Smooth muscle cell (in vitro differentiated cells): Measurements from ENCODE around the gene NPAS4. TPM values are rescaled to one million over a fixed set of nuclear protein-coding genes. Genes with fewer than 3 reads are reported as not detected.
"Not testable (repeated sequence)": the region's sequence is repeated elsewhere in the genome, so short reads cannot be mapped to it uniquely, and the experiment has no call there.

ENCODE experiments used
- DNase-seq: peaks from one replicate; lab custom pipeline; 2025; ENCODE audit not compliant: unreplicated experiment; lab: John Stamatoyannopoulos, UW
- H2AFZ ChIP-seq: fragments of 200-600 bp; sonication (generic); 2 replicates; pipeline ENCODE4 v1.6.0; 2016; ENCODE audit warnings: antibody characterized with exemption, low read depth, mild to moderate bottlenecking
- H3F3A ChIP-seq: fragments of 200-600 bp; sonication (generic); 2 replicates; pipeline ENCODE4 v1.6.0; 2017; ENCODE audit warnings: antibody characterized with exemption, low read depth
- H3K27ac ChIP-seq: fragments of 200-600 bp; sonication (generic); 2 replicates; pipeline ENCODE4 v1.5.1; 2016; ENCODE audit warnings: low read depth, mild to moderate bottlenecking
- H3K27me3 ChIP-seq: fragments of 200-600 bp; sonication (generic); 2 replicates; pipeline ENCODE4 v1.6.1; 2016; ENCODE audit warnings: low read depth, mild to moderate bottlenecking
- H3K36me3 ChIP-seq: fragments of 200-600 bp; sonication (generic); 2 replicates; pipeline ENCODE4 v1.5.1; 2016; ENCODE audit warnings: low read depth
- H3K4me1 ChIP-seq: fragments of 200-600 bp; sonication (generic); 2 replicates; pipeline ENCODE4 v1.5.1; 2016; ENCODE audit warnings: low read depth
- H3K4me2 ChIP-seq: fragments of 200-600 bp; sonication (generic); 2 replicates; pipeline ENCODE4 v1.6.0; 2016; ENCODE audit warnings: mild to moderate bottlenecking
- H3K4me3 ChIP-seq: fragments of 200-600 bp; sonication (generic); 2 replicates; pipeline ENCODE4 v1.5.1; 2016; ENCODE audit warnings: mild to moderate bottlenecking
- H3K79me2 ChIP-seq: fragments of 200-600 bp; sonication (generic); 2 replicates; pipeline ENCODE4 v1.6.0; 2016; ENCODE audit warnings: low read depth, mild to moderate bottlenecking
- H3K9ac ChIP-seq: fragments of 200-600 bp; sonication (generic); 2 replicates; pipeline ENCODE4 v1.6.0; 2016; ENCODE audit warnings: low read depth
- H3K9me3 ChIP-seq: fragments of 200-600 bp; sonication (generic); replicated peaks from 2 replicates; pipeline ENCODE4 v1.5.1; 2016; ENCODE audit warnings: low read depth
- H4K20me1 ChIP-seq: fragments of 200-600 bp; sonication (generic); 2 replicates; pipeline ENCODE4 v1.6.0; 2016; ENCODE audit warnings: low read depth
- WGBS: methylation state at CpG from one replicate; pipeline ENCODE4 v1.1.7; 2016; ENCODE audit warnings: low lambda C conversion rate; 5-methylcytosine and 5-hydroxymethylcytosine counted together
- polyA plus RNA-seq: library from polyadenylated mRNA; unstranded; fragments of >200 nt; fragmentation: Nextera tagmentation; extraction: Ambion mirVana; gene quantifications from 2 replicates; pipeline ENCODE4 v1.2.1, GENCODE V29; 2016
- total RNA-seq: library from RNA; depleted of rRNA; stranded (reverse); fragments of >200 nt; gene quantifications from 2 replicates; pipeline ENCODE4 v1.2.3, GENCODE V29; 2014
- TF ChIP-seq, protein P1 (sequence below): fragments of 200-600 bp; sonication (generic); IDR thresholded peaks from 2 replicates; pipeline ENCODE4 v1.5.1; 2017; ENCODE audit warnings: borderline replicate concordance, mild to moderate bottlenecking, antibody characterized with exemption; ENCODE audit not compliant: insufficient read depth, poor library complexity, severe bottlenecking

NPAS4 gene
- total and polyA plus RNA-seq, 2 experiments from 2014 or later, result 0.58 to 1.1 TPM

DNA sequence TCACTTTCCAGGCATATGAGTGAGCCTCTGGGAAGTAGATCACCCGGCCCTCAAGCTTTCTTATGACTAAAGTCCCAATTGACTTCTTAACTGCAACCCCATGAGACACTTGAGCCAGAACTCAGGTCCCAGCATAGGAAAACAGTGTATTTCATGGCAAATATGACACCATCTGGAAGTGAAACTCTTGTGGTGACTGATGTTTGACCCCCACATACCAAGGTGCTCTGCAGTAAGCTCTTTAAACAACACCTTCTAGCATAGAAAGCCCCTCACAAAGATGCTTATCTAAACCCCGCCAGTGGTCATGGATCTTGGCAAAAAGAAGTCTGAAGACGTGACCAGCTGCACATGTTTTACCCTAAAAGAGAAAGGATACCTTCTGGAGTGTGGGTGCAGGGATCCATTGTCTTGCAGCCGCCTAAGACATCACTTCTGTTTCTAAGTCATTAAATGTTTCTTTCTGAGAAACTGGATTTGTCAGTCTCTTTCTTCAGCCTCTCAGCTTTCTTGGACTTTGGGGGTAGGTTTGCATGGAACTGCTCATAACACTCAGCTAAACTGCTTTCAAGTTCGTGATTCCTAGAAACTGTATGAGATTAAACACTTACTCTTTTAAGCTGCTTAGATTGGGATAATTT is 38.4 kb downstream of the NPAS4 start:
- H3K4me2 ChIP-seq, result no peak overlapping the region
- H2AFZ ChIP-seq, result no peak overlapping the region
- no peaks in the 10 kb centered on the region for H3K36me3 ChIP-seq
- TF ChIP-seq, protein P1, sequence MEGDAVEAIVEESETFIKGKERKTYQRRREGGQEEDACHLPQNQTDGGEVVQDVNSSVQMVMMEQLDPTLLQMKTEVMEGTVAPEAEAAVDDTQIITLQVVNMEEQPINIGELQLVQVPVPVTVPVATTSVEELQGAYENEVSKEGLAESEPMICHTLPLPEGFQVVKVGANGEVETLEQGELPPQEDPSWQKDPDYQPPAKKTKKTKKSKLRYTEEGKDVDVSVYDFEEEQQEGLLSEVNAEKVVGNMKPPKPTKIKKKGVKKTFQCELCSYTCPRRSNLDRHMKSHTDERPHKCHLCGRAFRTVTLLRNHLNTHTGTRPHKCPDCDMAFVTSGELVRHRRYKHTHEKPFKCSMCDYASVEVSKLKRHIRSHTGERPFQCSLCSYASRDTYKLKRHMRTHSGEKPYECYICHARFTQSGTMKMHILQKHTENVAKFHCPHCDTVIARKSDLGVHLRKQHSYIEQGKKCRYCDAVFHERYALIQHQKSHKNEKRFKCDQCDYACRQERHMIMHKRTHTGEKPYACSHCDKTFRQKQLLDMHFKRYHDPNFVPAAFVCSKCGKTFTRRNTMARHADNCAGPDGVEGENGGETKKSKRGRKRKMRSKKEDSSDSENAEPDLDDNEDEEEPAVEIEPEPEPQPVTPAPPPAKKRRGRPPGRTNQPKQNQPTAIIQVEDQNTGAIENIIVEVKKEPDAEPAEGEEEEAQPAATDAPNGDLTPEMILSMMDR, result no peak
- no peaks in the 10 kb centered on the region for H3K4me1 ChIP-seq
- no peak overlapping the region for H3K9ac ChIP-seq
- no peaks in the 10 kb centered on the region for H3K79me2 ChIP-seq
- H4K20me1 ChIP-seq, result no peaks in the 10 kb centered on the region
- H3K27me3 ChIP-seq, result no peaks in the 10 kb centered on the region
- no peak for DNase-seq
- no peak overlapping the region for H3K4me3 ChIP-seq
- H3K27ac ChIP-seq, result no peak overlapping the region
- WGBS, result 76% methylated on average over 5 of the region's 5 CpGs
- no peaks in the 10 kb centered on the region for H3F3A ChIP-seq
- H3K9me3 ChIP-seq, result no peaks in the 10 kb centered on the region

DNA sequence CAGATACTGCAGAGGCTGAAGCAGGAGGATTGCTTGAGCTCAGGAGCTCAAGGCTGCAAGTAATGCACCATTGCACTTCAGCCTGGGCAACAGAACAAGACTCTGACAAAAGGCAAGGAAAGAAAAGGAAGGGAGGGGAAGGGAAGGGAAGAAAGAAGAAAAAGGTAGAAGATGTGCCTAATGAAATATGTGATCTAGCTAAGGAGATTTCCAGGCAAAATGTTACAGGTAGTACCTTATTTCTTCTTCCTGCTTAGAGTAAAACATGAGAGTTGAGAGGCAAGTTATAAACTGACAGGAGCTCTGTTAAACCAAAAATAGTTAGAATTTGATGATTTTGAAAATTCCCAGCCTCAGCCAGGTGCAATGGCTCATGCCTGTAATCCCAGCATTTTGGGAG is 41.2 kb downstream of the NPAS4 start:
- no peaks in the 10 kb centered on the region for H3K27me3 ChIP-seq
- TF ChIP-seq, protein P1, result no peak

DNA sequence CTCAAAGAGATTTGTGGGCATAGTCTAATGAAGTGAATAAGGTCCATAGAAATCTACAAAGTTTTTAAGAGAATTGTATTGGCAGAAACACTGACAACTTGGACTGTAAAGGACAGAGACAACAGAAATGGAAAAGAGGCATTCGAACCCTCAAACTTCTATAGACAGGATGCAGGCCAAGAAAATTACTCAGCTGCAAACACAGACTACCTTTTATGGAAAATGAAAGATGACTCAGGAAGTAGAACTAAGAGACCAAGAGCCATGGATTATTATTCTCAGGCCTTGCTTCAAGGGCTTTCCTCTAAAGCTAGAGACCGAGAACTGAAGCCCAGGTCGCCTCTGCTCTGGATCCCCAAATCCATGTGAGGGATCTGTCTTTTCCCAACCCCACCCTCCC is 42.1 kb downstream of the NPAS4 start:
- Histone ChIP-seq H3K9ac (no peak overlapping the region), H3F3A (no peaks in the 10 kb centered on the region), H3K27me3 (no peaks in the 10 kb centered on the region), H3K4me2 (no peak overlapping the region), H3K4me1 (peaks cover 7% of the 10 kb centered on the region), H3K9me3 (no peaks in the 10 kb centered on the region), H3K4me3 (no peak overlapping the region), H4K20me1 (no peaks in the 10 kb centered on the region), H3K36me3 (no peaks in the 10 kb centered on the region), H2AFZ (no peak overlapping the region), H3K27ac (no peak overlapping the region), H3K79me2 (no peaks in the 10 kb centered on the region)
- WGBS, result 92% methylated on average over 3 of the region's 3 CpGs
- TF ChIP-seq, protein P1, result no peak
- DNase-seq, result no peak

More for the DNA sequence above, 41.2 kb downstream of the NPAS4 start:
- Histone ChIP-seq H2AFZ (no peak overlapping the region), H3K9ac (no peak overlapping the region), H3K36me3 (no peaks in the 10 kb centered on the region), H3K4me1 (no peaks in the 10 kb centered on the region), H3K79me2 (no peaks in the 10 kb centered on the region), H3K9me3 (no peaks in the 10 kb centered on the region), H3F3A (no peaks in the 10 kb centered on the region), H3K4me2 (no peak overlapping the region), H3K4me3 (no peak overlapping the region), H3K27ac (no peak overlapping the region), H4K20me1 (no peaks in the 10 kb centered on the region)
- no peak for DNase-seq

DNA sequence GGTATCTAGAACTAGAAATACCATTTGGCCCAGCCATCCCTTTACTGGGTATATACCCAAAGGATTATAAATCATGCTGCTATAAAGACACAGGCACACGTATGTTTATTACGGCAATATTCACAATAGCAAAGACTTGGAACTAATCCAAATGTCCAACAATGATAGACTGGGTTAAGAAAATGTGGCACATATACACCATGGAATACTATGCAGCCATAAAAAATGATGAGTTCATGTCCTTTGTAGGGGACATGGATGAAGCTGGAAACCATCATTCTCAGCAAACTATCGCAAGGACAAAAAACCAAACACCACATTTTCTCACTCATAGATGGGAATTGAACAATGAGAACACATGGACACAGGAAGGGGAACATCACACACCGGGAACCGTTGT is 43.3 kb downstream of the NPAS4 start:
- H3K79me2 ChIP-seq, H3K4me2 ChIP-seq, H3F3A ChIP-seq, H2AFZ ChIP-seq, H3K9me3 ChIP-seq, H3K36me3 ChIP-seq, H3K27me3 ChIP-seq, H4K20me1 ChIP-seq, H3K4me3 ChIP-seq, H3K27ac ChIP-seq, DNase-seq, H3K9ac ChIP-seq: not testable (repeated sequence)
- peaks cover 11% of the 10 kb centered on the region for H3K4me1 ChIP-seq
- WGBS, result 96% methylated on average over 5 of the region's 5 CpGs
